Prostate gland (tissue), 2 donors: Measurements from ENCODE around the gene FOXS1.

Experiments used
- CTCF ChIP-seq, 4 experiments: fragments of 200-600 bp in 2 of 4; fragments of 450-650 bp in 2 of 4; sonication (generic) in 2 of 4; IDR thresholded peaks; 1 replicate in 3 of 4; 2 replicates in 1 of 4; pipeline ENCODE4 v1.5.1; 2016 to 2019; ENCODE audit warnings: antibody characterized with exemption in 4 of 4, mild to moderate bottlenecking in 2 of 4, moderate library complexity in 2 of 4
- POLR2AphosphoS5 ChIP-seq: sonication (generic); formaldehyde crosslinking; IDR thresholded peaks from one replicate; pipeline ENCODE4 v1.6.1; 2017; ENCODE audit warnings: antibody characterized with exemption

DNA sequence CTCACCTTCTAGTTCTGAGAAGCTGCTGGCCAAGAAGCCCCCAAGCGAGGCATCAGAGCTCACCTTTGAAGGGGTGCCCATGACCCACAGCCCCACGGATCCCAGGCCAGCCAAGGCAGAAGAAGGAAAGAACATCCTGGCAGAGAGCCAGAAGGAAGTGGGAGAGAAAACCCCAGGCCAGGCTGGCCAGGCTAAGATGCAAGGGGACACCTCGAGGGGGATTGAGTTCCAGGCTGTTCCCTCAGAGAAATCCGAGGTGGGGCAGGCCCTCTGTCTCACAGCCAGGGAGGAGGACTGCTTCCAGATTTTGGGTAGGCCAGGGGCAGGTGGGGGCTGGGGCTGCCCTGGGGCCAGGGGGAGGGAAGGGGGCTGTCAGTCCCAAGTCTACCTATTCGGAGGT is 24.0 kb downstream of the FOXS1 start:
- no peak for TF ChIP-seq POLR2AphosphoS5
- TF ChIP-seq CTCF (IDR thresholded peaks at IDR 0.05) = no peak
